HS-5 (cell line): ENCODE data around the gene TOR4A.

Source experiments
- DNase-seq: peaks from one replicate; pipeline ENCODE4 v3.0.0-alpha.2; 2012; ENCODE audit warnings: low read depth

TOR4A gene

GRCh38 chr9:137277329-137278041, at the start of gene TOR4A:
Gene TOR4A (plus strand): TSS chr9:137277726. CDS start chr9:137278690, 964 bp downstream.
- DNase-seq: peak; percentile 64

- no peak for DNase-seq
These were observed 49.5 kb upstream of the TOR4A start for GRCh38 chr9:137227853-137228505.

GRCh38 chr9:137228506-137228967, 49.0 kb upstream of the TOR4A start:
- no peak for DNase-seq

GRCh38 chr9:137228968-137229896, 48.3 kb upstream of the TOR4A start:
- DNase-seq: no peak

- no peak for DNase-seq
These were observed 47.4 kb upstream of the TOR4A start for GRCh38 chr9:137229903-137230704.

GRCh38 chr9:137230705-137231371, 46.7 kb upstream of the TOR4A start, which contains the start of gene SLC34A3:
Gene SLC34A3 (plus strand): TSS chr9:137230901. CDS start chr9:137231703, 802 bp downstream.
- no peak for DNase-seq

- DNase-seq: no peak
These were observed 46.0 kb upstream of the TOR4A start for GRCh38 chr9:137231372-137232039.

- DNase-seq: no peak
These were observed 45.4 kb upstream of the TOR4A start for GRCh38 chr9:137232101-137232500.

GRCh38 chr9:137232510-137232909, 45.0 kb upstream of the TOR4A start:
- DNase-seq: no peak

GRCh38 chr9:137233143-137233980, 44.2 kb upstream of the TOR4A start:
- no peak for DNase-seq

- no peak for DNase-seq
These were observed 43.4 kb upstream of the TOR4A start for GRCh38 chr9:137234055-137234697.

GRCh38 chr9:137234758-137235423, 42.6 kb upstream of the TOR4A start:
- no peak for DNase-seq

GRCh38 chr9:137235424-137236237, 41.9 kb upstream of the TOR4A start:
- no peak for DNase-seq

GRCh38 chr9:137236238-137236935, 41.1 kb upstream of the TOR4A start:
- no peak for DNase-seq

- DNase-seq: no peak
These were observed 40.5 kb upstream of the TOR4A start for GRCh38 chr9:137236936-137237421.
